Esophagus squamous epithelium (tissue), 5 donors: ENCODE results near the gene MORN1. TPM values are rescaled to one million over a fixed set of nuclear protein-coding genes. Genes with fewer than 3 reads are reported as not detected.
"Not testable (repeated sequence)": the region's sequence is repeated elsewhere in the genome, so short reads cannot be mapped to it uniquely, and the experiment has no call there.

Experiments
- DNase-seq: peaks from one replicate; lab custom pipeline; 2025; lab: John Stamatoyannopoulos, UW
- H3K27ac ChIP-seq, 4 donors: fragments of 200-600 bp; sonication (generic); one replicate each; pipeline ENCODE4 v1.5.1; 2016 to 2019; ENCODE audit warnings: mild to moderate bottlenecking in 1 of 4
- H3K27me3 ChIP-seq, 4 donors: fragments of 200-600 bp; sonication (generic); 1 replicate in 3 of 4; 2 replicates in 1 of 4; pipeline versions ENCODE4 v1.5.1 to v1.6.0; 2017 to 2021; ENCODE audit warnings: antibody characterized with exemption in 1 of 4
- H3K36me3 ChIP-seq, 3 donors: fragments of 200-600 bp; sonication (generic); one replicate each; pipeline ENCODE4 v1.5.1; 2016 to 2019
- H3K4me1 ChIP-seq, 3 donors: fragments of 200-600 bp; sonication (generic); one replicate each; pipeline ENCODE4 v1.5.1; 2017 to 2019
- H3K4me3 ChIP-seq, 4 donors: fragments of 200-600 bp; sonication (generic); 1 replicate in 3 of 4; 2 replicates in 1 of 4; pipeline ENCODE4 v1.5.1; 2016 to 2019; ENCODE audit warnings: mild to moderate bottlenecking in 2 of 4, moderate library complexity in 1 of 4
- H3K9me3 ChIP-seq, 3 donors: fragments of 200-600 bp; sonication (generic); one replicate each; pipeline ENCODE4 v1.5.1; 2016 to 2019
- CTCF ChIP-seq, 6 experiments: fragments of 450-650 bp in 4 of 6; fragments of 200-600 bp in 2 of 6; sonication (generic) in 2 of 6; IDR thresholded peaks; one replicate each; pipeline ENCODE4 v1.5.1; 2016 to 2019; ENCODE audit warnings: antibody characterized with exemption in 6 of 6, mild to moderate bottlenecking in 4 of 6, moderate library complexity in 4 of 6
- POLR2A ChIP-seq, 4 donors: fragments of 450-650 bp; IDR thresholded peaks; one replicate each; pipeline ENCODE4 v1.6.1; 2017; ENCODE audit warnings: antibody characterized with exemption in 4 of 4, mild to moderate bottlenecking in 4 of 4, moderate library complexity in 3 of 4
- WGBS, 2 donors: methylation state at CpG; one replicate each; pipeline ENCODE4 v1.1.5; 2018; 5-methylcytosine and 5-hydroxymethylcytosine counted together
- intact Hi-C: fragments of 100-400 bp; cut with DNase I; formaldehyde crosslinking; loops from one replicate; pipeline ENCODE4 v1.15.0; 2022
- total RNA-seq, 4 donors: library from RNA; depleted of rRNA; stranded (reverse); fragments of >200 nt; gene quantifications; one replicate each; pipeline ENCODE4 v1.1.0, GENCODE V29; 2016
- donor health status: DM: yes; HTN: yes; CAD: no.

MORN1 gene
- 10 to 100 TPM in 1 of 4 donors, 1 to 10 TPM in 3; 6.7 to 10.8 (median 7.0) TPM for total RNA-seq

GRCh38 chr1:2391041-2391930, at the start of gene MORN1, which contains the start of gene RER1:
Gene MORN1 (minus strand): TSS chr1:2391554. CDS start chr1:2391533, 21 bp downstream.
Gene RER1 (plus strand): TSS chr1:2391841. CDS start chr1:2395791, 3,950 bp downstream.
- H3K4me1 ChIP-seq: peaks cover 37 to 65% (median 47%) of the 10 kb centered on the region in 3 donors
- 0% methylated on average over 2 of the region's 103 CpGs; no CpG with 5 or more reads in 1 of the 2 donors for WGBS, 2 donors
- TF ChIP-seq CTCF (IDR thresholded peaks at IDR 0.05) (peak in 3 of 6 experiments; percentile 23 to 42 (median 28)), POLR2A (IDR thresholded peaks at IDR 0.05) (peak in 3 of 4 donors; percentile 72 to 90 (median 89))
- H3K27ac ChIP-seq: peak within 1 kb of the TSS; percentile 86 to 98 (median 96)
- intact Hi-C loops: no loop called here
- H3K36me3 ChIP-seq: peaks cover 0 to 54% (median 10%) of the 10 kb centered on the region in 3 donors
- no peaks in the 10 kb centered on the region for H3K27me3 ChIP-seq
- no peaks in the 10 kb centered on the region for H3K9me3 ChIP-seq
- peak; percentile 88 for DNase-seq
- H3K4me3 ChIP-seq: peak within 1 kb of the TSS; percentile 63 to 100 (median 86)

GRCh38 chr1:2440346-2440745, 49.0 kb upstream of the MORN1 start:
- DNase-seq, H3K27ac ChIP-seq, intact Hi-C loops, H3K4me3 ChIP-seq, H3K9me3 ChIP-seq, H3K36me3 ChIP-seq: not testable (repeated sequence)
- peaks cover 0 to 79% (median 2%) of the 10 kb centered on the region in 4 donors for H3K27me3 ChIP-seq
- H3K4me1 ChIP-seq: peaks cover 0 to 27% (median 18%) of the 10 kb centered on the region in 3 donors
- 90 to 96% methylated on average over 15 to 22 of the region's 23 CpGs for WGBS, 2 donors

- Histone ChIP-seq H3K4me3 (no peak overlapping the region), H3K36me3 (peaks cover 0 to under 1% (median 0%) of the 10 kb centered on the region in 3 donors), H3K9me3 (no peaks in the 10 kb centered on the region), H3K4me1 (peaks cover 0 to 27% (median 18%) of the 10 kb centered on the region in 3 donors), H3K27ac (no peak overlapping the region), H3K27me3 (peaks cover 0 to 79% (median 2%) of the 10 kb centered on the region in 4 donors)
- intact Hi-C loops: no loop called here
- WGBS, 2 donors: 93% methylated on average over 6 of the region's 15 CpGs; no CpG with 5 or more reads in 1 of the 2 donors
- TF ChIP-seq POLR2A (IDR thresholded peaks at IDR 0.05): no peak
- DNase-seq: no peak
Measured at GRCh38 chr1:2439369-2439768, 48.0 kb upstream of the MORN1 start.

GRCh38 chr1:2438641-2439040, 47.3 kb upstream of the MORN1 start:
- peaks cover 0 to 79% (median 2%) of the 10 kb centered on the region in 4 donors for H3K27me3 ChIP-seq
- peaks cover 0 to 22% (median 12%) of the 10 kb centered on the region in 3 donors for H3K4me1 ChIP-seq
- peaks cover 0 to 8% (median 0%) of the 10 kb centered on the region in 3 donors for H3K36me3 ChIP-seq
- H3K9me3 ChIP-seq: no peaks in the 10 kb centered on the region
- DNase-seq: no peak
- intact Hi-C loops: no loop called here
- WGBS, 2 donors: 91 to 92% methylated on average over 2 to 4 of the region's 14 CpGs
- H3K4me3 ChIP-seq: no peak overlapping the region
- TF ChIP-seq CTCF (IDR thresholded peaks at IDR 0.05) (no peak), POLR2A (IDR thresholded peaks at IDR 0.05) (no peak)
- no peak overlapping the region for H3K27ac ChIP-seq

- 64% methylated on average over 7 of the region's 15 CpGs; no CpG with 5 or more reads in 1 of the 2 donors for WGBS, 2 donors
- peaks cover 0 to 18% (median 6%) of the 10 kb centered on the region in 3 donors for H3K4me1 ChIP-seq
- DNase-seq: no peak
- H3K27me3 ChIP-seq: peaks cover 0 to 79% (median 2%) of the 10 kb centered on the region in 4 donors
- H3K9me3 ChIP-seq: no peaks in the 10 kb centered on the region
- H3K4me3 ChIP-seq: no peak overlapping the region
- intact Hi-C loops: no loop called here
- H3K36me3 ChIP-seq: peaks cover 0 to 14% (median 0%) of the 10 kb centered on the region in 3 donors
- H3K27ac ChIP-seq: no peak overlapping the region
- TF ChIP-seq CTCF (IDR thresholded peaks at IDR 0.05) (no peak), POLR2A (IDR thresholded peaks at IDR 0.05) (no peak)
Measured at GRCh38 chr1:2438038-2438437, 46.7 kb upstream of the MORN1 start.
